PC-3 (cell line): ENCODE data around the gene DUS1L. TPM values are rescaled to one million over a fixed set of nuclear protein-coding genes. Genes with fewer than 3 reads are reported as not detected.
A peak's percentile ranks its signal among the peaks of the same experiment; 100 is the strongest.

Experiments
- ATAC-seq: fragments of 200-7000 bp; cut with Tn5 transposase; 2 replicates; pipeline ENCODE4 v1.9.1; 2020; ENCODE audit warnings: mild to moderate bottlenecking, moderate library complexity
- BruUV-seq: library from RNA; stranded (reverse); fragments of 400-500 nt; replicated peaks from 2 replicates; lab custom pipeline; 2021; lab: Mats Ljungman, UMichigan
- CTCF ChIA-PET: fragments of 300-600 bp; sonication (Branson Sonifier 250); formaldehyde crosslinking; loops from one replicate; lab custom pipeline; 2022; ENCODE audit warnings: antibody characterized with exemption; lab: Charles Lee
- POLR2A ChIA-PET: fragments of 300-600 bp; sonication (Branson Sonifier 250); formaldehyde crosslinking; loops from one replicate; lab custom pipeline; 2022; ENCODE audit warnings: antibody characterized with exemption; ENCODE audit not compliant: unreplicated experiment; lab: Charles Lee
- DNase-seq: peaks from one replicate; pipeline ENCODE4 v3.0.0-alpha.2; 2015
- H2AFZ ChIP-seq: fragments of 300-600 bp; sonication (generic); 2 replicates; pipeline ENCODE4 v1.6.0; 2016; ENCODE audit warnings: antibody characterized with exemption, low read length
- H3F3A ChIP-seq: fragments of 300-600 bp; sonication (generic); one replicate; pipeline ENCODE4 v1.6.0; 2017; ENCODE audit warnings: antibody characterized with exemption, low read length, control low read depth, mild to moderate bottlenecking; ENCODE audit not compliant: unreplicated experiment
- H3K27ac ChIP-seq: fragments of 300-600 bp; sonication (generic); 2 replicates; pipeline ENCODE4 v1.5.1; 2016; ENCODE audit warnings: mild to moderate bottlenecking, low read length
- H3K27me3 ChIP-seq: fragments of 300-600 bp; sonication (generic); 2 replicates; pipeline ENCODE4 v1.6.1; 2016; ENCODE audit warnings: low read length, mixed read lengths
- H3K36me3 ChIP-seq: fragments of 300-600 bp; sonication (generic); 2 replicates; pipeline ENCODE4 v1.6.1; 2016; ENCODE audit warnings: low read depth, mixed run types, low read length, mixed read lengths
- H3K4me1 ChIP-seq: fragments of 300-600 bp; sonication (generic); 2 replicates; pipeline ENCODE4 v1.5.1; 2016; ENCODE audit warnings: low read length; ENCODE audit not compliant: insufficient read depth
- H3K4me2 ChIP-seq: fragments of 300-600 bp; sonication (generic); 2 replicates; pipeline ENCODE4 v1.6.0; 2016; ENCODE audit warnings: low read length
- H3K4me3 ChIP-seq: fragments of 300-600 bp; sonication (generic); 2 replicates; pipeline ENCODE4 v1.5.1; 2016; ENCODE audit warnings: mild to moderate bottlenecking, low read length, mixed read lengths
- H3K79me2 ChIP-seq: fragments of 300-600 bp; sonication (generic); 2 replicates; pipeline ENCODE4 v1.6.1; 2017; ENCODE audit warnings: low read length, mixed read lengths
- H3K9ac ChIP-seq: fragments of 300-600 bp; sonication (generic); 2 replicates; pipeline ENCODE4 v1.6.0; 2016; ENCODE audit warnings: mild to moderate bottlenecking, low read length
- H3K9me2 ChIP-seq: fragments of 300-600 bp; sonication (generic); replicated peaks from 2 replicates; pipeline ENCODE4 v1.6.1; 2016; ENCODE audit warnings: mixed run types, low read length, mixed read lengths
- H3K9me3 ChIP-seq: fragments of 300-600 bp; sonication (generic); 2 replicates; pipeline ENCODE4 v1.6.1; 2016; ENCODE audit warnings: low read length, mixed read lengths
- H4K20me1 ChIP-seq: fragments of 300-600 bp; sonication (generic); 2 replicates; pipeline ENCODE4 v1.6.1; 2016; ENCODE audit warnings: low read length, mixed read lengths
- EZH2 ChIP-seq: fragments of 300-600 bp; sonication (generic); IDR thresholded peaks from one replicate; pipeline ENCODE4 v1.6.1; 2017; ENCODE audit warnings: antibody characterized with exemption, mild to moderate bottlenecking, low read length; ENCODE audit not compliant: unreplicated experiment
- EZH2phosphoT487 ChIP-seq: fragments of 300-600 bp; sonication (generic); IDR thresholded peaks from 2 replicates; pipeline ENCODE4 v1.6.1; 2018; ENCODE audit warnings: mild to moderate bottlenecking, antibody characterized with exemption, low read length, borderline replicate concordance
- intact Hi-C: fragments of 100-400 bp; cut with micrococcal nuclease; formaldehyde crosslinking; loops from 2 replicates; pipeline ENCODE4 v1.9.0; 2023
- total RNA-seq: library from RNA; depleted of rRNA; stranded (reverse); fragments of >200 nt; gene quantifications from 2 replicates; pipeline ENCODE4 v1.2.3, GENCODE V29; 2014
- TF ChIP-seq, protein P1 (sequence below): fragments of 300-600 bp; sonication (generic); conservative IDR thresholded peaks from 2 replicates; pipeline ENCODE4 v1.5.1; 2017; ENCODE audit warnings: antibody characterized with exemption, low read depth, mild to moderate bottlenecking, low read length

The DUS1L gene
- total RNA-seq, 1 experiment from 2014 or later = 205 TPM

DNA sequence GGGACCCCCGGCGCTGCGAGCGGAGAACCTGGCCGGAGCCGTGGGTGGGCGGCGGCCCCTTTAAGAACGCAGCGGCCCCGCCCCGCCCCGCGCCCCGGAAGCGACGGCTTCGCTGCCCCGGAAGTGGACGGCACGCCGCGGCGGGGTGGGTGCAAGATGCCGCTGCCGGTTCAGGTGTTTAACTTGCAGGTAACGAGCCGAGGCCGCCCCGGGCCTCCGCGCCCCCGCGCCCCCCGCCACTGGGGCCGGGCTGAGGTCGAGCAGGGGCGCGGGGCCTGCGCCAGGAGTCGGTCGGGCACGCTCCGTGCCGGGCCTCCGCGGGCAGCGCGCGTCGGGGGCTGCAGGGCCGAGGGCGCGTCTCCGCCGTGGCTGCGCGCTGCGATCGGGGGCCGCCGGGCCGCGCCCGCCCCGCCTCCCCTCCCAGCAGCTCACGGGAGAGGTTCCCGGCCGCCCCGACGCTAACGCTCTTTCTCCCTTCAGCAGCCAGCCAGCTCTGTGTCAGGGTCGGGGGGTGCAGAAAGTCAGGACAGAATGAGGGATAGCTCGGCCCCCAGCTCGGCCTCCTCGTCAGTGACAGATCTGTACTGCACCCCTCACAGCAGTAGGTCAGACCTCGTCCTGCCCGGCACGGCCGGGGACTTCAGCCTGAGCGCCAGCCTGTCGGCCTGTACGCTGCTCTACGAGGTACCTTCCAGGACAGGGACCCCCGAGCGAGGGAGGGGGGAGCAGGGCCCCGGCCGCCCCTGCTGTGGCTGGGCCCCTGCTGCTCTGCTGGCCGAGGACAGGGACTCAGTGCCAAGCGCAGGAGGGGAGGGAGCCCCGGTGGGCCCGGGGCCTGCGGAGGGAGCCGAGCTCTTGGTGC, 13.6 kb downstream of the DUS1L start, which contains the start of the genes GPS1 and RFNG:
Gene GPS1, plus strand, starts transcription at position 123 of the 862 bp plus-strand sequence. Its CDS starts 34 bp downstream, at position 157.
Gene RFNG, minus strand, starts transcription at position 36 of the 862 bp plus-strand sequence. CDS start 45 bp downstream, outside the sequence.
- POLR2A ChIA-PET = interaction anchor here (0.7 to 1.0 kb wide), 2 partner anchors 13 to 14 kb away, joined by 3 to 5 read pairs; partner anchors contain the start of gene DCXR

DNA sequence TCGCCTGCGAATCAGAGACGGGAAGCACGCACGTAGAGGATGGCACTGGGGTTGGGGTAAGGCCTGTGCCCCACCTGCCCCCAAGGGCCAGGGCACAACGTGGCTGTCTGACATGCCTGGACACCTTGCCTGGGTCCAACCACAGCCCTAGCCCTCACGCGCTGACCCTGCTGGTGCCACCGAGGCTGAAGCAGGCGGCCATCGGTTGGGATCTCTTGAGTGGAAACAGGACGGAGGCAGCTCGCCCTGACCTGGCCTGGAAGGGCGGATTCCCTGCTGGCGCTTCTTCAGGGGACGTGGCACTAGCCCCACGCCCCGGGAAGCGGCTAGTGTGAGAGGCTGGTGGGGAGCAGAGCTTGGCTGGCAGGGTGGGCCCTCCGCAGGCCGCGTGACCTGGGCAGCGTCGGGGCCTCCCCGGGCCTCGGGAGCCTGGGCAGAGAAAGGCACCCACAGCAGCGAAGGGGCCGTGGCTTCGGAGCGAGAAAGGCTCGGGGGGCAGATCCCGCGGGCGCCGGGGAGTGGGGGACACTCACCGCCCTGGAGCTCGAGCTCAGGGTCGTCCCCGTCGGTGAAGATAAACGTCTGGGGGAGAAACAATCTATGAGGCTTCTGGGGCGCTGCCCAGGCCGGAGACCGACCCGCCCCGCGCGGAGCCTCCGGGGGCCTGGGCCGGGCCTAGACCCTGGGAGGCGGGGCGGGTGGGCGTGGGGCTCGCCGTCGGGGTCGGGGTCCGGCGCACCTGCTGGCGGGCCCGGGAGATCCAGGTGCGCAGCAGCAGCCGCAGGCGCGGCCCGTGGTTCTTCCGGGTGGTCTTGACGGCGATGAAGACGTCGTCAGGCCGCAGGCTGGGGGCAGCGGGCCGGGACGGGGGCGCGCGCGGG, 14.6 kb downstream of the DUS1L start:
- Histone ChIP-seq H3K9ac (peak overlapping the region; percentile 68), H3K4me2 (peak overlapping the region; percentile 97), H3K9me3 (no peaks in the 10 kb centered on the region), H2AFZ (0 out of 2 replicates have a peak overlapping the region, but pooled peaks have one; percentile 48), H3F3A (no peaks in the 10 kb centered on the region), H3K27me3 (no peaks in the 10 kb centered on the region), H3K4me3 (peak overlapping the region; percentile 81), H3K79me2 (peaks cover 28% of the 10 kb centered on the region), H3K9me2 (no peaks in the 10 kb centered on the region), H3K4me1 (peaks cover 8% of the 10 kb centered on the region; the same call in 1 of the 2 replicates), H4K20me1 (no peaks in the 10 kb centered on the region), H3K36me3 (peaks cover 2% of the 10 kb centered on the region), H3K27ac (no peak overlapping the region)
- POLR2A ChIA-PET = interaction anchor here (0.6 kb wide), 1 partner anchor 22 kb away, joined by 5 read pairs; no protein-coding TSS in a partner anchor
- CTCF ChIA-PET = interaction anchor here (0.6 kb wide), 1 partner anchor 14 kb away, joined by 3 read pairs; no protein-coding TSS in a partner anchor
- DNase-seq = no peak
- BruUV-seq = no TSS peak
- intact Hi-C loops = no loop called here
- TF ChIP-seq EZH2phosphoT487 (no peak), EZH2 (no peak)
- TF ChIP-seq, protein P1, sequence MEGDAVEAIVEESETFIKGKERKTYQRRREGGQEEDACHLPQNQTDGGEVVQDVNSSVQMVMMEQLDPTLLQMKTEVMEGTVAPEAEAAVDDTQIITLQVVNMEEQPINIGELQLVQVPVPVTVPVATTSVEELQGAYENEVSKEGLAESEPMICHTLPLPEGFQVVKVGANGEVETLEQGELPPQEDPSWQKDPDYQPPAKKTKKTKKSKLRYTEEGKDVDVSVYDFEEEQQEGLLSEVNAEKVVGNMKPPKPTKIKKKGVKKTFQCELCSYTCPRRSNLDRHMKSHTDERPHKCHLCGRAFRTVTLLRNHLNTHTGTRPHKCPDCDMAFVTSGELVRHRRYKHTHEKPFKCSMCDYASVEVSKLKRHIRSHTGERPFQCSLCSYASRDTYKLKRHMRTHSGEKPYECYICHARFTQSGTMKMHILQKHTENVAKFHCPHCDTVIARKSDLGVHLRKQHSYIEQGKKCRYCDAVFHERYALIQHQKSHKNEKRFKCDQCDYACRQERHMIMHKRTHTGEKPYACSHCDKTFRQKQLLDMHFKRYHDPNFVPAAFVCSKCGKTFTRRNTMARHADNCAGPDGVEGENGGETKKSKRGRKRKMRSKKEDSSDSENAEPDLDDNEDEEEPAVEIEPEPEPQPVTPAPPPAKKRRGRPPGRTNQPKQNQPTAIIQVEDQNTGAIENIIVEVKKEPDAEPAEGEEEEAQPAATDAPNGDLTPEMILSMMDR = no peak
- ATAC-seq = peak; percentile 6; the same call in 1 of the 2 replicates

More for the DNA sequence above, 13.6 kb downstream of the DUS1L start, which contains the start of the genes GPS1 and RFNG:
- Histone ChIP-seq H3K36me3 (peaks cover 10% of the 10 kb centered on the region), H3K79me2 (peaks cover 28% of the 10 kb centered on the region), H3K9ac (peak within 1 kb of the TSS; percentile 92), H3K9me3 (no peaks in the 10 kb centered on the region), H3K27me3 (no peaks in the 10 kb centered on the region), H3K4me3 (peak within 1 kb of the TSS; percentile 100), H3K9me2 (no peaks in the 10 kb centered on the region), H4K20me1 (no peaks in the 10 kb centered on the region), H2AFZ (peak within 1 kb of the TSS; percentile 48; the same call in 1 of the 2 replicates), H3K4me2 (peak within 1 kb of the TSS; percentile 99), H3F3A (no peaks in the 10 kb centered on the region), H3K27ac (no peak within 1 kb of the TSS), H3K4me1 (peaks cover 8% of the 10 kb centered on the region; the same call in 1 of the 2 replicates)
- intact Hi-C loops = no loop called here
- TF ChIP-seq, protein P1 = no peak
- TF ChIP-seq EZH2 (no peak), EZH2phosphoT487 (no peak)
- DNase-seq (peak; percentile 68), ATAC-seq (peak; percentile 81)
- CTCF ChIA-PET = interaction anchor here (0.7 kb wide), 1 partner anchor 92 kb away, joined by 3 read pairs; no protein-coding TSS in a partner anchor
- BruUV-seq = no TSS peak
